Stimulated activated CD4-positive, alpha-beta T cell treated with anti-CD3 and anti-CD28 coated beads, Interleukin-1b, Interleukin-23, amount 100 ng/mL, for 1 hour (primary cell): Measurements from ENCODE around the gene RAP1GDS1.
"Not testable (repeated sequence)": the region's sequence is repeated elsewhere in the genome, so short reads cannot be mapped to it uniquely, and the experiment has no call there.

Experiments
- DNase-seq, 2 donors: peaks; one replicate each; pipeline ENCODE4 v3.0.0-alpha.2; 2020; ENCODE audit warnings: low read depth in 2 of 2

Gene RAP1GDS1

DNA sequence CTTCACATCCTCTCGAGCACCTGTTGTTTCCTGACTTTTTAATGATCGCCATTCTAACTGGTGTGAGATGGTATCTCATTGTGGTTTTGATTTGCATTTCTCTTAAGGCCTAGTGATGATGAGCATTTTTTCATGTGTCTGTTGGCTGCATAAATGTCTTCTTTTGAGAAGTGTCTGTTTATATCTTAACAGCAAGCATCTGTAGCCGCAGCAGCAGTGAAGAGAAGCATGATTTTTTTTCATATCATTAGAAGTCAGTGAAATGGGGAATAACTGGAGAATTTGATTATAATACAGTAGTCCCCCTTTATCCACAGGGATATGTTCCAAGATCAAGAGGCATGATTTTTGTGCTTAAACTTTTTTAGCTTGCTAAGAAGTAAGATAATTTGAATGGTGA is 27.5 kb downstream of the RAP1GDS1 start:
- DNase-seq: not testable (repeated sequence)

DNA sequence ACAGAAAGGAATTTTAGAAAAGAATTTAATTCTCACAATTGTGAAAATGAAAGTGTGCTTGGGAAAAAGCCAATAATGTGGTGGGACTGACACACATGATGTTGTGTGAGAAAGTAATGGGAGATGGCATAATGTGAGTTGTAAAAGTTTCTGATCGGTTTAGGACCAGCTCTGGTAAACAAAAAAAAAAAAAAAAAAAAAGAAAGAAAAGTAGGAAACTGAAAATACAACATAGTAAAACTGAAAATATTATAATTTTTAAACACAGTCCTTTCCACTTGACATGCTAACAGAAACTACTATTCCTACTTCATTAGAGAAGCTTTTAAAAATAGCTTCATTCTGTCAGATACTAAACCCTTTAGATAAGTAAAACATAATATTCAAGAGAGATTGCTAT is 28.2 kb downstream of the RAP1GDS1 start:
- DNase-seq: no peak

DNA sequence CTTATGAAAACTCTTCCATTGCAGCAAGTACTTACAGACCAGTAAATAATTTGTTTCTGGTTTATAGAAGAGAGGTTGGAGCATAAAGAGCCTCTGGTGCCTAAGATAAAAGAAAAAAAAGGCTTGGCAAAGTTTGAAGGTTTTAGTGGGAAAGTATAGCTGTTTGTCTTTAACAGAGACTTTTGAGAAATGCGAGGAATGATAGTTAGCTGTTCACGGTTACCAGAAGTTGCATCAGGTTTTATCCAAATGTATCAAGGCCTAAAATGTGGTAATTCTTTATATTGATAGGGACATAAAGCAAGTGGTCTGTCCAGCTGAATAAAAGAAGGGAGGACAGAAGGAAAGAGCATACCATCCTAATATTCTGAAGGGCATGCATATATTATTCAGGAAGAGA is 29.3 kb downstream of the RAP1GDS1 start:
- DNase-seq: no peak

DNA sequence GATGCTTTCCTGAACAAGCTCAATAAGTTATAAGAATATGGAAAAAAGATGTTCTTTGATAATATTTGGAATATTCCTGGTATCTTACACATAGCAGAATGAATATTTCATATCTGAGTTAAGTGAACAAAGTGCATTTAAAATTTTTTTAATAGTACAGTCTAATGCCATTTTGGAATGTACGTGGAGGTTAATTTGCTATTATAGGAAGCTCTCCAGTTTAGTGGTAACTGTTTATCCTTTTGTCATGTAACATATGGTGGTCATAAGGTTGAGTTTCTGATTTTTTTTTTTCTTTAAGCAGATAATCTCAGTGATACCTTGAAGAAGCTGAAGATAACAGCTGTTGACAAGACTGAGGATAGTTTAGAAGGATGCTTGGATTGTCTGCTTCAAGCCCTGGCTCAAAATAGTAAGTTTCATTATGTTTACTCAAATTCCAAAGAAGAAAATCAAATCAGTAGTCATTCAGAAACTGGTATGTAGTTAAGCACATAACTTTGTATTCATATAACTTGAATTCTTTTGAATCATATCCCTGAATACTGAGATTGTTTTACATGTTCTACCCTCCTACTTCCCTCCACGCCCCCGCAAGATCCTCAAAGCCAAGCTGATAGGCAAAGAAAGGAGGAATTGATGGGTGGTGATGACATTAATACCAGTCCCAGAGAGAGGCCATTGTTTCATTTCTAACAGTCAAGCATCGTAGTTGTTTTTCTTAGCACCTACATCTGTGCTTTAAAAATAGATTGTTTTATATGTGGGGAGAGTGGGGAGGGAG is 32.1 kb downstream of the RAP1GDS1 start:
- DNase-seq: no peak

DNA sequence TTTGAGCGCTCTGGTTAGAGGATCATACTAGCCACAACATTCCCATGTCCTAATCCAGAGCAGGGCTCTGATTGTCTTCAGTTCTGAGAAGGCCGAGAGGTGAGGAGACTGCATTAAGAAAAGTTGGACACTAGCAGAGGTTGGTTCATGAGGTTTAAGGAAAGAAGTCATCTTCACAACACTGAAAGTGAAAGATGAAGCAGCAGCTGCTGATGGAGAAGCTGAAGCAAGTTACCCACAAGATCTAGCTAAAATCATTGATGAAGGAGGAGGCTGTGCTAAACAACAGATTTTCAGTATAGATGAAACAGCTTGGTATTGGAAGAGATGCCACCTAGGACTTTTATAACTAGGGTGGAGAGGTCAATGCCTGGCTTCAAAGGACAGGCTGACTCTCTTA is 36.8 kb downstream of the RAP1GDS1 start:
- DNase-seq: no peak

DNA sequence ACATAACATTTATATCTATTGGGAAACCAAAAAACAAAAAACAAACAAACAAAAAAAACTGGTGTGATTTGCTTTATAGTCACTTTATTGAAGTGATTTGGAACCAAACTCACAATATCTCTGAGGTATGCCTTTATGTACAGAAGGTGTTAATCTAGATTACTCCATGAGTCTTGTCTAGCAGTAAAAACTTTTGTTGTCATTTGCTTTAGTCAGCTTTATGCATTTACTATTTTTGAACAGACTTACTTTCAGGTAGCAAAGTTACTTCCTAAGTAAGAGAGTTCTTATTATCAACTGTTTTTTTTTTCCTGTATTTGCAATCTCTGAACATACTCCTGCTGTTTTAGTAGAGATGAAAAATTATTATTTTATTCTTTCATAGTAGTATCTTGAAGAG is 39.5 kb downstream of the RAP1GDS1 start:
- DNase-seq: no peak

DNA sequence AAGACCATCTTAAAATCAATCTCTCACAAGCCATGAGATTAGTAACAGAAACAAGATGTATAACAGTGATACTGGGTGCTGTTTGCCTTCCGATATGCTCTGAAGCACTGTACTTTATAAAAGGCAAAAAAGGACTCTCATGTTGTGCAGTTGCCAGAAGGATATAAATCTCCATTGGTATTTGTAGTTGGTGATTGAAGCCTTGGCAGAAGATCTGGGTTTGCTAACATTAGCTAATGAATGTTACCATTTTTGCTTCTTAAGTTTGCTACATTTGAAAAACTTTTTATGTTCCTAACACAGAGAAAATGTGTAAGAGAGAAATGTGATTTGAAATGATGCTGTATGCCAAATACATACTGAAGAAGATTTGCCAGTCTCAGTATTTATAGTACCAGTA is 44.4 kb downstream of the RAP1GDS1 start:
- no peak for DNase-seq

DNA sequence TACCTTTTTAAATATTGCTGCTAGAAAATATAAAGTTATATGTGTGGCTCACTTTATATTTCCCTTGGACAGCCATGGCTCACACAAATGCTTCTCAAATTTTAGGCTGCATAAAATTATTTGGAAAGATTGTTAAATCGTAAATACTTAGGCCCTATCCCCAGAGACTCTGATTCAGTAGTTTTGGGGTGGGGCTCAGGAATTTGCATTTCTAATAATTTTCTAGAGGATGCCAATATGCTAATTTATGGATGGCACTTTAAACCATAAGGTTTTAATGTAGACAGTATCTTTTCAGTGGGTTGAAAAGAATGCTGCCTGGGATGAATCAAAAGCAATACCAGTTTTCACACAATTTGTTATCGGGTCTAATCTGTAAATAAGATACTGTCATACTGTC is 49.7 kb downstream of the RAP1GDS1 start:
- DNase-seq: no peak

DNA sequence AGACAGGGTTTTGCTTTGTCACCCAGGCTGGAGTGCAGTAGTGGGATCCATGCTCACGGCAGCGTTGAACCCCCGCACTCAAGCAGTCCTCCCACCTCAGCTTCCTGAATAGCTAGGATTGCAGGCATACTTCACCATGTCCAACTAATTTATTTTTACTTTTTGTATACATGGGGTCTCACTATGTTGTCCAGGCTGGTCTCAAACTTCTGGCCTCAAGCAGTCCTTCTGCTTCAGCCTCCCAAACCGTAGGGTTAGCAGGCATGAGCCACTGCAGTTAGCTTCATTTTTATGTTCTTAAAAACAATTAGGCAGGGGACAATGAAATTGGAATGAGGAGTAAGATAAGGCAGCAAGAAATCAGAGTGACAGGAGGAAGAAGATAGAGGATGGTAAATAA is 50.5 kb downstream of the RAP1GDS1 start:
- no peak for DNase-seq

DNA sequence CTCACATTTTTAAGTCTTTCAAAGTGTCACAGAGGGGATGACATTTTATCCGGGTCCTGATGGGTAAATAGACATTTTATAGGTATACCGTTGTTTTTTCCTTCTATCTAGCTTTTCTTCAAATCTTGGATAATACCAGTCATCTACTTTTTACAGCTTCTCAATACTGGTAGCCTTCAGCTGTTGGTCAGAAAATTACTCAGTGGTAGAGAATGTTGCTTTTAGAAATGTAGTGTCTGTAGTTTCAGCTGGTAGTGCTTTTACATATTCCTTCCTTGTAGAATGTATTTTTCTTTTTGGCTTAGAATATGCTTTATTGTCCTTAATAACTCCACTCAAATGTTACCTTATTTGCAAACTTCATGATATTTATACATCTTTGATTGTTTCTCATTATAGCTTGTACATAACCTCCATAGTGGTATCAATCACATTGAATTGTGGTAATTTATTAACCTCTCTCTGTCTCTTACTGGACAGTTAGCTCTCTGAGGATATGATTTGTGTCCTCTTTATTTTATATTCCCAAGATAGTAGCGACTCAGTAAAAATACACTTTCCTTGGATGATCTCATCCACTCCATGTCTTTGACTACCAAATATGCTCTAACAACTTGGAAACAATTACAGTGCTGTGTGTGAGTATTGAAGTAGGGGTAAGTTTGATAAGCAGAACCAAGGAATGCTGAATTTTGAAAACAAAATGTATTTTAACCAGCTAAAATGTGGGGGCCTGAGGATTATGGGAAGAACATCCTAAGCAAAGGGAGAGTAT is 53.8 kb downstream of the RAP1GDS1 start:
- DNase-seq: no peak

DNA sequence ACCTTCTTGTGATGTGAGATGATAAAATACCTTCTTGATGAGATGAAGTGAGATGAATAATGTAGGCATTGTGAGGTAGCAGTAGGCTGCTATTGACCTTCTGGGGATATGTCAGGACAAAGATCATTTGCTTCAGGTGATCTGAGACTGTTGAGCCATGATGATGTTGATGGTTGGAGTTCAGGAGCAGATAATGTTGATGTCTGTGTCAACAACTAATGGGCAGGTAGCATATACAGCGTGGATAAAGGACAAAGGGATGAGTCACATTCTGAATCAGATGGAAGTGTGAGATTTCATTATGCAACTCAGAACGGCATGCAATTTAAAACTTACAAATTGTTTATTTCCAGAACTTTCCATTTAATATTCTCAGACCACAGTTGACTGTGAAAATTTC is 57.3 kb downstream of the RAP1GDS1 start:
- DNase-seq: no peak

DNA sequence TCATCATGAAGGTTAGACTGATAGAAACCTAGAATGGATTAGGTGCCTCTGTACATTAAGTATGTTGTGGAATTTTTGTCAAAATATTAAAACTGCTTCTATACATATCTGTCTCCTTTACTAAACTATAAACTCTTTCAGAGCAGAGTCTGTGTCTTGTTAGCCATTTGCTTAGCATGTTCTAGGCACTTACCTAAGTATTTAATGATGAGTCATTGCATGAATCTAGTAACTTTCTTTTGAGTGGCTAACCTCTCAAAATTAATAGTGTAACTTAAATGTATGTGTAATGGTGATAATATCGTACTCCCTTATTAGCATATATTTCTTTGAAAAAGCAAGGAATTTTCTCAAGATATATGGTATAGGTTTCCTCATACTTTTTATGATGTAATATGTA is 57.8 kb downstream of the RAP1GDS1 start:
- no peak for DNase-seq

DNA sequence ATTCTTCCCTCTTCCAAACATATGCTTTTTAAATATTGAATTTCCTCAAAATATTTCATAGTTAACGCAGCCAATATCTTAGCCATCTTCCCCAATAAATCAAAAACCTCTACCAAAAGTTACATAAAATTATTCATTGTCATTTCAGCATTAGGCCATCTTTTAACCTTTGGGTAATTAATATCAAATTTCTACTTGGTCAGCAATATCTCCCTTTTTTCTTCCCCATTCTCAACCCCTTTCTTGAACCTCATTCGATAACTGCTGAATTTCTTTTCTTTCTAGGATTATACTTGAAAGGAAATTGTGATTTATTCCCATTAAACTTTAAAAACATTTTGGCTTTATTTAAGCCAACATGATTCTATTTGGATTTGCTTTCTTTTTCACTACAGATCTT is 65.0 kb downstream of the RAP1GDS1 start:
- no peak for DNase-seq

DNA sequence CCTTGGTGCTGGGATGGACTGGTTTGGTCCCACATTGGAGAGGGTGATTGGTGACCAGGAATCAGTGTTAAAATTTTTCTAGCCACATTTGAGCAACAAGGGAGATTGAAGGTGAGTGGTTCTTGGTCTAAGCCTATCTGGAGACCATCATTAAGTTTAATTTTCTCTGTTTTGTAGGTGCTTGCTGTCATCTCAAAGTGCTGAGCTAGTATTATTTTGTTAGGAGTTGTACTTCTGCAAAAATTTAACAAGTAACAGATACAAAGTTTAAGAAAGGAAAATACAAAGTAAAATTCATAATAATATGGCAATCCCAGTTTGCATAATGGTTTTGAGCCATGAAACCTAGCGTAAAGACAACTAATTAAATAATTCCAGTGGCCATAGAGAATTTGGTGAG is 66.5 kb downstream of the RAP1GDS1 start:
- DNase-seq: no peak

DNA sequence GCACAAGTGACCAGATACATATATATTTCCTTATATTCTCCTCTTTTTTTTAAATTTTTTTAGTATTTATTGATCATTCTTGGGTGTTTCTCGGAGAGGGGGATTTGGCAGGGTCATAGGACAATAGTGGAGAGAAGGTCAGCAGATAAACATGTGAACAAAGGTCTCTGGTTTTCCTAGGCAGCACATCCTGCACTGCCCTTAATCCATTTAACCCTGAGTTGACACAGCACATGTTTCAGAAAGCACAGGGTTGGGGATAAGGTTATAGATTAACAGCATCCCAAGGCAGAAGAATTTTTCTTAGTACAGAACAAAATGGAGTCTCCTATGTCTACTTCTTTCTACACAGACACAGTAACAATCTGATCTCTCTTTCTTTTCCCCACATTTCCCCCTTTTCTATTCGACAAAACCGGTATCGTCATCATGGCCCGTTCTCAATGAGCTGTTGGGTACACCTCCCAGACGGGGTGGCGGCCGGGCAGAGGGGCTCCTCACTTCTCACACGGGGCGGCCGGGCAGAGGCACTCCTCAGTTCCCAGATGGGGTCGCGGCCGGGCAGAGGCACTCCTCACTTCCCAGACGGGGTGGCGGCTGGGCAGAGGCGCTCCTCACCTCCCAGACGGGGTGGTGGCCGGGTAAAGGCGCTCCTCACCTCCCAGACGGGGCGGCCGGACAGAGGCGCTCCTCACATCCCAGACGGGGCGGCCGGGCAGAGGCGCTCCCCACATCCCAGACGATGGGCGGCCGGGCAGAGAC is 68.9 kb downstream of the RAP1GDS1 start:
- not testable (repeated sequence) for DNase-seq

DNA sequence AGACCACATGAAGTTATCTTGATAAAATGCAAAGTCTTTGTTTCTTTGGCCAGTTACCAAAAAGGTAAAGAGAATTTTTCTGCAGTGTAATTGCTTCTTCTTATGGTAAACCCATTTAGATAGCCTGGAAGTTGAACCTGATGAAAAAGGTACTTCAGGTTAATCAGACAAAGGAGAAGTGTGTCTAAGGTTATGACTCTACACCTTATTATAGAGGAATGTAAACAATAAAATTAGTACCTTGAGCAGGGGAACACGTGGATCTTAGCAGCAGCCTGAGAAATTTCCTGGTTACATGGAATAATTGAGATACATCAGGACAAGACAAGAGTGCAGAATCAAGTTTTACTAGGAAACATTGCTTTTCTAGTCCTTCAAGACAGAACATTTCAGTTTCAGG is 70.8 kb downstream of the RAP1GDS1 start:
- DNase-seq: no peak

DNA sequence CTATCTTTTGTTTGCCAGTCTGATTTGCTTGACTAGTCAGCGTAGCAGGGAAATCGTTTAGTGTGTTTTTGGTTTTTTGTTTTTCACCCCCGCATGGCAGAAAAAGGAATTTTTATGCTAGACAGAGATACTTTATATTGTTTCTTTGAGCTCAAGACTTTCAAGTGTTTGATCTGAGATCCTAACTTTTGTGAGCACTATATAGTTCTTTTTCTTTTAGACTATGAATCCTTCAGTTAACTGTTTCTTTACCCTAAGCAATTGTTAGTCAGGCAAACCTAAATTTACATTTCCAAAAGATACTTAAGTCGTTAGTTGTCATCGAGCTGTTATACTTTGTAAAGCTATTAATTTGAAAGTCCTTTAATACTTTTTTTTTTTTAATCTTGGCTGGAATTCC is 73.3 kb downstream of the RAP1GDS1 start:
- no peak for DNase-seq

DNA sequence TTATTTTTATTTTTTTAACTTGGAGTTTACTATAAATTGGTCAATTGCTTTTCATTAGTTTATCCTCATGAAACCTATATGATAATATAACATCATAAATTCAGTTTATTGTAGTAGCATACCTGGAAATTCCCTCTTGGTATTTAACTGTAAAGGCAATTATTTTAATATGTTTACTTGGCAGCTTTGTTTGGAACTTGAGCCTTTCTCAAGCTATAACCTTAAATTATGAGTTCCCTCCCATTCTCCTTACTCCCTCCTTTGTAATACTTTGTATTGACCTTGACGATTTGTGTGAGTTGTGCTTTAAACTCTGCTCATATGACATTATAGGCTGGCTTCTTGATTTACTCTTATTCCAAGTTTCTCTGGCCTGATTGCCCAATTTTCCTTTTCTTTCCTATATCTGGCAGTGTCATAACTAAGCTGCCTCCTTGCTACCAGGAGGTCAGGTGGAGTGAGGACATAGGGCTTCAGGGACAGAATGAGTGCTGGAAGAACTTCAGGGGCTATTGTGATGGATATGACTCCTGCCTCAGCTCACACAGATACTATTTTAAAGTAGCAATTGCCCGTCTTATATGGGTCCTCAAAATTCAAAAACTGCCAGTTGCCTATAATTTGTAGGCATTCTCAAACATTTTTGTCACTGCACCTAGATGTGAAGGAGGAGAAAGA is 77.7 kb downstream of the RAP1GDS1 start:
- no peak for DNase-seq

DNA sequence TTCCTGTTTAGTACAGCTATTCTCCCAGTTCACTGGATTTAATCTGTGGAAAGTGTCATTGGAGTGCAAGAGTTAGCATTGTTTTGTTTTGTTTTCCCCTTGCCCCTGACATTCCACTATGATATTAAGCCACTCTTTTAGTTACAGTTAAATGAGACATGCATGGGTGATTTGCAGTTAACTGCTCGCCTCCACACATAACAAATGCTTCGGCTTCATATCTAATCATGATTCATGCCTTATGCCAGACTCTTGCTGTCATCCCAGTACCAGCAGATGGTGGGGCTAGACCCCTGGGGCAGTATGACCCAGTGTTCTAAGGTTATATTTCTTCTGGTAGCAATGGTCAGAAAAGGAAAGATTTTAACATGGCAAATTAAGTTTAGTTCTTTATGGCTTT is 80.1 kb downstream of the RAP1GDS1 start:
- no peak for DNase-seq

DNA sequence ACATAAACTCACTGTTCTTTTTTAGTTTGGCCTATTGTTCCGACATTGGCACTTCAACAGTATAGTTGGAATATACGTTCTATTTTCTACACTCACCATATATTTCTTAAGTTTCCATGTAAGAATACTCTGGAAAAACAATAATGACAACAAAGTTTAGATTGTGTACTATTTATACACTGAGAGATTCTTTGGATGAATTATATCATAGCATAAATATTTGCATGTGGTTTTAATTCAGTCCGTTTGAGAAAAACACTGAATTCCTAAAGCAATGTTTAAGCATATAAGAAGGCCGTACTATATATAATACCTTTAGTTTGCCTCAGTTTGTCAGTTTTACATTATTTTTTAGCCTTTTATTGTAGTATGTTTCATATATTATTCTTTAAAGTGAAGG is 82.4 kb downstream of the RAP1GDS1 start:
- DNase-seq: no peak

DNA sequence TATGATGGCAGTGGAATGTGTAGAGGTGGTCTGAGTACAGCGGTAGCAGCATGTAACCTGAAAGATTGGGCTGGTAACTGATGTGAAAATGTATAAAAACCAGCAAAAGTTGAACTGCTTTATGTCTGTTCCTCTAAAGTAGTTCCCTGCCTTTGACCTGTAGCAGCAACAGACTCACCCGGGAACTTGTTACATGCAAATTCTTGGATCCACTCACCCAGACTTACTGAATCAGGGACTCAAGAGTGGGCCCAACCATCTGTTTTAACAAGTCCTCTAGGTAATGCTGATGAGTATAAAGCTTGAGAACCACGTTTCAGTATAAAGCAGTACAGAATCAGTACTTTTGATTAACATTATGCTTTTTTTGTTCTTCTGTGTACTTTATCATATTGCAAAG is 84.7 kb downstream of the RAP1GDS1 start:
- DNase-seq: no peak

DNA sequence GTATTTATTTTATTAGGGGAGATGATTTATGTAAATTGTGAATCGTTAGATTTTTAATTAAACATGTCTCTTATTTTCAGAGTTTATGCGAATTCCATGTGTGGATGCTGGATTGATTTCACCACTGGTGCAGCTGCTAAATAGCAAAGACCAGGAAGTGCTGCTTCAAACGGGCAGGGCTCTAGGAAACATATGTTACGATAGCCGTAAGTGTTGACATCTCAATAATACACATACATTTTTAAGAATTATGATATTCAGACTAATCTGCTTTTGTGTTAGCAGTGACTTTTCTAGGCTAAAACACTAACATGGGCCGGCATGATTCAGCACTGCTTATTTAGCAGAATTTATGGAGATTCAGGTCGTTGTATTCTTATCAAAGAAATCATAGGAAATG is 91.2 kb downstream of the RAP1GDS1 start:
- no peak for DNase-seq
